Omental fat pad (tissue), 4 donors: ENCODE measurements around the gene CSAD. TPM values are rescaled to one million over a fixed set of nuclear protein-coding genes. Genes with fewer than 3 reads are reported as not detected.

ENCODE experiments used
- ATAC-seq: fragments of 150-250 bp; one replicate; pipeline ENCODE4 v1.9.1; 2016; ENCODE audit warnings: mild to moderate bottlenecking, moderate library complexity; ENCODE audit not compliant: low FRiP score
- DNase-seq: peaks from one replicate; pipeline ENCODE4 v3.0.0-alpha.2; 2019; ENCODE audit warnings: low spot score
- CTCF ChIP-seq, 3 donors: fragments of 450-650 bp; IDR thresholded peaks; one replicate each; pipeline ENCODE4 v1.5.1; 2016 to 2017; ENCODE audit warnings: antibody characterized with exemption in 3 of 3, mild to moderate bottlenecking in 3 of 3, moderate library complexity in 2 of 3
- total RNA-seq, 4 donors: library from RNA; depleted of rRNA; stranded (reverse); fragments of >200 nt; gene quantifications; one replicate each; pipeline ENCODE4 v1.1.0, GENCODE V29; 2016

Gene CSAD
- total RNA-seq, 4 donors from 2014 or later, result 71.1 to 118 (median 81.7) TPM

- no peak for TF ChIP-seq CTCF (IDR thresholded peaks at IDR 0.05)
- no peak for DNase-seq
- peak; percentile 72 for ATAC-seq
Observed at GRCh38 chr12:53221203-53222080, 40.7 kb upstream of the CSAD start.

GRCh38 chr12:53220694-53221202 is 40.0 kb upstream of the CSAD start:
- ATAC-seq (peak; percentile 73), DNase-seq (no peak)
- no peak for TF ChIP-seq CTCF (IDR thresholded peaks at IDR 0.05)

- ATAC-seq (no peak), DNase-seq (no peak)
- TF ChIP-seq CTCF (IDR thresholded peaks at IDR 0.05), result no peak
Observed at GRCh38 chr12:53219956-53220693, 39.4 kb upstream of the CSAD start.

GRCh38 chr12:53219292-53219955 is 38.7 kb upstream of the CSAD start:
- no peak for ATAC-seq
- DNase-seq, result no peak
- TF ChIP-seq CTCF (IDR thresholded peaks at IDR 0.05), result no peak

- DNase-seq (no peak), ATAC-seq (no peak)
- TF ChIP-seq CTCF (IDR thresholded peaks at IDR 0.05), result no peak
Observed at GRCh38 chr12:53218551-53219291, 38.0 kb upstream of the CSAD start.

- ATAC-seq, result no peak
- no peak for DNase-seq
Observed at GRCh38 chr12:53217931-53218307, 37.2 kb upstream of the CSAD start.

More at GRCh38 chr12:53217931-53218307, 37.2 kb upstream of the CSAD start:
- no peak for TF ChIP-seq CTCF (IDR thresholded peaks at IDR 0.05)
